ENCODE results near the gene UNC13C.

Gene UNC13C

DNA sequence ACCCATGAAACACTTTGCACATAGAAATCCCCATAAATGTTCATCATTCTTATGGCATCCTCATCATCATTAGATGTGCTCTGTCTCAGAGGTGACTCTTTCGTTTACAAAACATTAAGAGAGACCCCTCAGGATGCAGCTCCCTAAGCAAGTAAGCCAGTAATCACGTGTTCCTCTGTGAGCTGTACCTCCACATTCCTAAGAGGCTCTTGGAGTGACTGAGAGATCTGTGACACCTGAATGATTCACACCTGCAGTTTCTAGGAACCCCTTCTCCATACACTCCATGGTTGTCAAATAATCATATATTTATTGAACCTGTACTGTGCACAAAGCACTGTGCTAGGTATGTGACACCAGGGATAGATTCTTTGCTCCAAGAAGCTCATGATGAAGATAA lies 602.4 kb downstream of the UNC13C start:
- H3K4me3 ChIP-seq (ENCODE audit: low read depth in 1 of 5, low read length in 5 of 5) = no peak overlapping the region
- no peaks in the 10 kb centered on the region for H3K27me3 ChIP-seq (ENCODE audit: control insufficient read depth in 5 of 5, insufficient read depth in 4 of 5, low read length in 5 of 5)
- peaks cover 0 to 12% (median 6%) of the 10 kb centered on the region in 5 donors for H3K4me1 ChIP-seq (ENCODE audit: control insufficient read depth in 5 of 5, insufficient read depth in 5 of 5, low read length in 5 of 5)
- H3K36me3 ChIP-seq (ENCODE audit: control insufficient read depth in 5 of 5, insufficient read depth in 5 of 5, low read length in 5 of 5) = no peaks in the 10 kb centered on the region
- peaks cover 0 to 3% (median 0%) of the 10 kb centered on the region in 5 donors for H3K9me3 ChIP-seq (ENCODE audit: control insufficient read depth in 5 of 5, low read length in 5 of 5)
- no peak overlapping the region for H3K27ac ChIP-seq (ENCODE audit: low read depth, low read length)
- no peak overlapping the region for H3K9ac ChIP-seq (ENCODE audit: low read length in 5 of 5)

DNA sequence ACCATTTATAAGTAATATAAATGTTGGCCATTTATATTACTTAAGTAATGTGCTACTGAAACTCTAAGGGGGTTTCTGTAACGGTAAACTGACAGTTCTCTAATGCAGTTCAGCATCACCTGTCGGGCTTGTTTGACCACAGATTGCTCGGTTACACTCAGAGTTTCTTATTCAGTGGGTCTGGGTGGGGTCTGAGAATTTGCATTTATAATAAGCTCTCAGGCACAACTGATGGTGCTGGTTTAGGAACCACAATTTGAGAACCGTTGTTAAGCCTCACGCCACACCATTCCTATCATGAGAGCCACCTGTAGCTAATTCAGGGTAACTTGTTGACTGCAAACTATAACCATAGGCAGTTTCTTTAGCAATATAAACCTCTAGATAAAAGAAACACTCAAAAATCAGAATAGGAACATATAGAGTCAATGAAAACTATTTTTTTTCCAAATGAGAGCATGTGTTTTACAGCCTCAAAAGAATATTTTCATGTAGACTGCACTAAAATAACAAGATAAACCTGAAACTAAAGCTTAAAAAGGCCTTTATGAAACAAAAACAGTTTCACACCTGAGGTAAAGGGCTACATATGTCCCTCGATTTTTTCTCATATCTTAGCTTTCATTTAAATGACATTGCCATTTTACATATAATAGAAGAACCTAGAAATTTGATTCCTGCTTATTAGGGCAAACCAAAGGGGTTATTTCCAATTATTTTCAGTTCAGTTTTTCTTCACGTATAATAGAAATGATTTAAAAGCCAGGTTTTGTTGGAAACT lies 604.8 kb downstream of the UNC13C start:
- Histone ChIP-seq H3K9me3 (ENCODE audit: control insufficient read depth in 5 of 5, low read length in 5 of 5) (peaks cover 0 to 3% (median 0%) of the 10 kb centered on the region in 5 donors), H3K27me3 (ENCODE audit: control insufficient read depth in 5 of 5, insufficient read depth in 4 of 5, low read length in 5 of 5) (no peaks in the 10 kb centered on the region), H3K27ac (ENCODE audit: low read depth, low read length) (no peak overlapping the region), H3K4me3 (ENCODE audit: low read depth in 1 of 5, low read length in 5 of 5) (no peak overlapping the region), H3K9ac (ENCODE audit: low read length in 5 of 5) (no peak overlapping the region), H3K4me1 (ENCODE audit: control insufficient read depth in 5 of 5, insufficient read depth in 5 of 5, low read length in 5 of 5) (peaks cover 0 to 2% (median 0%) of the 10 kb centered on the region in 5 donors), H3K36me3 (ENCODE audit: control insufficient read depth in 5 of 5, insufficient read depth in 5 of 5, low read length in 5 of 5) (no peaks in the 10 kb centered on the region)

DNA sequence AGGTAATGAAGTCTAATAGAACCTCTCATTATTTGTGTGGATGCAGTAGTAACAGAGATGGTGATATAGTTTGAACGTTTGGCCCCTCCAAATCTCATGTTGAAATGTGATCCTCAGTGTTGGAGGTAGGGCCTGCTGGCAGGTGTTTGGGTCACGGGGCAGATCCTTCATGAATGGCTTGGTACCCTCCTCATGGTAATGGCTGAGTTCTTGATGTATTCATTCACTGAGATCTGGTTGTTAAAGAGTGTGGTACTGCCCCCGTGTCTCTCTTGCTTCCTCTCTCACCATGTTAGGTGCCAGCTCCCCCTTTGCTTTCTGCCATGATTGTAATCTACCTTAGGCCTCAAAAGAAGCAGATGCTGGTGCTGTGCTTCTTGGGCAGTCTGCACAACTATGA lies 606.8 kb downstream of the UNC13C start:
- H3K4me3 ChIP-seq (ENCODE audit: low read depth in 1 of 5, low read length in 5 of 5) = no peak overlapping the region
- no peak overlapping the region for H3K27ac ChIP-seq (ENCODE audit: low read depth, low read length)
- H3K4me1 ChIP-seq (ENCODE audit: control insufficient read depth in 5 of 5, insufficient read depth in 5 of 5, low read length in 5 of 5) = no peaks in the 10 kb centered on the region
- peaks cover 0 to 3% (median 0%) of the 10 kb centered on the region in 5 donors for H3K9me3 ChIP-seq (ENCODE audit: control insufficient read depth in 5 of 5, low read length in 5 of 5)
- no peak overlapping the region for H3K9ac ChIP-seq (ENCODE audit: low read length in 5 of 5)
- no peaks in the 10 kb centered on the region for H3K27me3 ChIP-seq (ENCODE audit: control insufficient read depth in 5 of 5, insufficient read depth in 4 of 5, low read length in 5 of 5)
- no peaks in the 10 kb centered on the region for H3K36me3 ChIP-seq (ENCODE audit: control insufficient read depth in 5 of 5, insufficient read depth in 5 of 5, low read length in 5 of 5)

DNA sequence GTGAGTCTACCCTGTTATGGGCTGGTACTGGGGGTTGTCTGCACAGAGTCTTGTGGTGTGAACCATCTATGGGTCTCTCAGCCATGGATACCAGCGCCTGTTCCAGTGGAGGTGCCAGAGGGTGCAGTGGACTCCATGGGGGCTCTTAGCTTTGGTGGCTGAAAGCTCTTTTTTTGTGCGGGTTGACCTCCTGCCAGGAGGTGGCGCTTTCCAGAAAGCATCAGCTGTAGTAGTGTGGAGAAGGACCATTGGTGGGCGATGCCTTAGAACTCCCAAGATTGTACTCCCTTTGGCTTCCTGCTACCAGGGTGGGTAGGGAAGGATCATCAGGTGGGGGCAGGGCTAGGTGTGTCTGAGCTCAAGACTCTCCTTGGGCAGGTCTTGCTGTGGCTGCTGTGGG lies 615.9 kb downstream of the UNC13C start:
- Histone ChIP-seq H3K27ac (ENCODE audit: low read depth, low read length) (no peak overlapping the region), H3K9me3 (ENCODE audit: control insufficient read depth in 5 of 5, low read length in 5 of 5) (peaks cover 0 to 10% (median 0%) of the 10 kb centered on the region in 5 donors), H3K4me1 (ENCODE audit: control insufficient read depth in 5 of 5, insufficient read depth in 5 of 5, low read length in 5 of 5) (no peaks in the 10 kb centered on the region), H3K9ac (ENCODE audit: low read length in 5 of 5) (no peak overlapping the region), H3K4me3 (ENCODE audit: low read depth in 1 of 5, low read length in 5 of 5) (no peak overlapping the region), H3K36me3 (ENCODE audit: control insufficient read depth in 5 of 5, insufficient read depth in 5 of 5, low read length in 5 of 5) (no peaks in the 10 kb centered on the region), H3K27me3 (ENCODE audit: control insufficient read depth in 5 of 5, insufficient read depth in 4 of 5, low read length in 5 of 5) (no peaks in the 10 kb centered on the region)

DNA sequence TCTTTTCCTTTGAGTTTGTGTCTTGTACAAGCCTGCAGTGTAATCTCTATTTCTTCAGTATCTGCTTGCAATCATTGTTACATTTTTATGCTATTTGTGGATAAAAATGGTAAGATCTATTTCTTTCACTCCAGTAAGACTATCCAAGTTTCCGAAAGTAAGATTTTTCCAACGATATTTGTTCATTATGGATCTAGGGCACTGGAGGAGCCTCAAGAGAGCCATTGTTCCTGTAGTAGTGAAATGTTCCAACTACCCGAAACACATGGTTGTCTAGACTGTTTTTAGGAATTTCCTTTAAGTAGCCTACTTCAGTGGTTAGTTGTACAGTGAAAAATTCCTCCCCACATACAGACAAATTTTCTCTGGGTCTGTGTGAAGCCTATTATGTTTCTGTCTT lies 621.1 kb downstream of the UNC13C start:
- Histone ChIP-seq H3K27ac (ENCODE audit: low read depth, low read length) (no peak overlapping the region), H3K9ac (ENCODE audit: low read length in 5 of 5) (no peak overlapping the region), H3K27me3 (ENCODE audit: control insufficient read depth in 5 of 5, insufficient read depth in 4 of 5, low read length in 5 of 5) (no peaks in the 10 kb centered on the region), H3K4me3 (ENCODE audit: low read depth in 1 of 5, low read length in 5 of 5) (no peak overlapping the region), H3K9me3 (ENCODE audit: control insufficient read depth in 5 of 5, low read length in 5 of 5) (no peaks in the 10 kb centered on the region), H3K4me1 (ENCODE audit: control insufficient read depth in 5 of 5, insufficient read depth in 5 of 5, low read length in 5 of 5) (no peaks in the 10 kb centered on the region), H3K36me3 (ENCODE audit: control insufficient read depth in 5 of 5, insufficient read depth in 5 of 5, low read length in 5 of 5) (no peaks in the 10 kb centered on the region)

DNA sequence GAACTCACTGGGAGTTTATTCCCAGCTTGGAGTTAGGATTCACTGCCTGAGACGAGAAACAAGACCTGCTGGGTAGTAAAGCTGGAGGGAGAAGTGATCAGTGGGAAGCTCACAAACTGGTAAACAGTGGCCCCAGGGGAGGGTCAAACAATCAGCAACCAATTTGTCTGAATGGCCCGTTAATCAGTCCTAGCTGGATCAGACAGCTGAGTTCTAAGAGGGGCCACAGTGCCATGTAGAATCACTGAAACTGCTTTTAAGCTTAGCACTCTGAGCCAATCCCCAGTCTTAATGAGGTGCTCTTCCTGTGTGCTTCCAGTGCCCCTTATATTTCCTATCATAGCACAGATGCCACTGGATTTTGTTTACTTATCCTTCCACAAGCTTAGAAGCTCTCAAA lies 626.8 kb downstream of the UNC13C start:
- Histone ChIP-seq H3K9ac (ENCODE audit: low read length in 5 of 5) (no peak overlapping the region), H3K27me3 (ENCODE audit: control insufficient read depth in 5 of 5, insufficient read depth in 4 of 5, low read length in 5 of 5) (no peaks in the 10 kb centered on the region), H3K27ac (ENCODE audit: low read depth, low read length) (no peak overlapping the region), H3K36me3 (ENCODE audit: control insufficient read depth in 5 of 5, insufficient read depth in 5 of 5, low read length in 5 of 5) (no peaks in the 10 kb centered on the region), H3K9me3 (ENCODE audit: control insufficient read depth in 5 of 5, low read length in 5 of 5) (no peaks in the 10 kb centered on the region), H3K4me1 (ENCODE audit: control insufficient read depth in 5 of 5, insufficient read depth in 5 of 5, low read length in 5 of 5) (no peaks in the 10 kb centered on the region), H3K4me3 (ENCODE audit: low read depth in 1 of 5, low read length in 5 of 5) (no peak overlapping the region)

DNA sequence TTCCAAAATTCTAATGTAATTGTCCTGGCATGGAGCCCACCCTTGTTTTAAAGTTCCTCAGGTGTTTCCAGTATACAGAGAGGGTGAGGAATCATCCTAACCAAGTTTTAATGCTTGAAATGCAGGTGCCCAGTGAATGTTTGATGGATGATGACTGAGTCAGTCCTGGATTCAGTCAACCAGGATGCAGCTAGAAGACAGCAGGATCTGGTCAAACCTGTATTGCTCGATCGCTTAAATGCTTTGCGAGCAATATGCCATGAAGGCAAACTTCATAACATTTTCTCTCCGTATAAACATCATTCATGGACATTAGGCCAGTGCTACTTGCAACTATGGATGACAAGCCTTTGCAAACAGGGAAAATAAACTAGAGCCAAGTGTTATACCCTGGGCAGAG lies 627.3 kb downstream of the UNC13C start:
- H3K4me1 ChIP-seq (ENCODE audit: control insufficient read depth in 5 of 5, insufficient read depth in 5 of 5, low read length in 5 of 5) = no peaks in the 10 kb centered on the region
- no peaks in the 10 kb centered on the region for H3K27me3 ChIP-seq (ENCODE audit: control insufficient read depth in 5 of 5, insufficient read depth in 4 of 5, low read length in 5 of 5)
- no peak overlapping the region for H3K4me3 ChIP-seq (ENCODE audit: low read depth in 1 of 5, low read length in 5 of 5)
- no peak overlapping the region for H3K27ac ChIP-seq (ENCODE audit: low read depth, low read length)
- no peak overlapping the region for H3K9ac ChIP-seq (ENCODE audit: low read length in 5 of 5)
- no peaks in the 10 kb centered on the region for H3K36me3 ChIP-seq (ENCODE audit: control insufficient read depth in 5 of 5, insufficient read depth in 5 of 5, low read length in 5 of 5)
- no peaks in the 10 kb centered on the region for H3K9me3 ChIP-seq (ENCODE audit: control insufficient read depth in 5 of 5, low read length in 5 of 5)

DNA sequence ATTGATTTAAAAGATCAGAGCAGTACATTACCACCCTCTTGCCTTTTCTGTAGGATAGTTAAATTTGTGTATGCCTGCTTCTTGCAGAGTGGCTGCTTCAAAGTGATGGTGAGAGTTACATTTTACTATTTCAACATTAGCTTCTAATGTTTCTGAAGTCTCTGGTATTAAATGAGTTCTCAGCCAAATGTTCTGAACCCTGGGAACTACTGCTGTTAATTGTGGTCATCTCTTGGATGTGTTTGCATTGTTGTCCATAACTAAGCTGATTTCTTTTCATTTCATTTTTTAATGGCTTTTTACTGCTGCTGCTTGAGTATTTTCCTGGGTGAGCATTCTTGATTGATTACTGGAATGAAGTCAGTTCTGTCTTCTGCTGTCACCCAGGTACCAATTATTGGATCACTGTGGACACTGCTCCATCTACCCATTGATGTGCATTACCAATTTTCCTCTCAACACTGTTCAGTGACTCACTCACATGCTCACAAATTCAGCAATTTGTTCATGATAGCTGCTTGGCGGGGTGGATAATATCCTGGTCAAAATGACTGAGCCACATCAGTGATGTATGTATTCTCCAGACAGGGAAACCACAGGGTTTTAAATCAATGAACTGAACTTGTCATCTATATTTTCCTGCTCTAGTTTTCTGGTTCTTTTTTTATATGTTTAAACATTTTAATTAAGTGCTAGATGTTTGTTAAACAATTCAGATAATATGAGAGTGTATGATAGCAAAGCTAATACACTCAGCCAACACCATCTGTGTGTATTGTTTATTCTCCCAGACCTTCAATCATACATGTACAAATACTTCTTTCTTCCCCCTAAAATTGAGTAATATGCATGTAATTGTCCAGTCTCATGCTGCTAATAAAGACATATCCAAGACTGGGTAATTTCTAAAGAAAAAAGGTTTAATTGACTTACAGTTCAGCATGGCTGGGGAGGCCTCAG lies 630.9 kb downstream of the UNC13C start:
- no peak overlapping the region for H3K27ac ChIP-seq (ENCODE audit: low read depth, low read length)
- no peaks in the 10 kb centered on the region for H3K27me3 ChIP-seq (ENCODE audit: control insufficient read depth in 5 of 5, insufficient read depth in 4 of 5, low read length in 5 of 5)
- no peaks in the 10 kb centered on the region for H3K36me3 ChIP-seq (ENCODE audit: control insufficient read depth in 5 of 5, insufficient read depth in 5 of 5, low read length in 5 of 5)
- no peaks in the 10 kb centered on the region for H3K4me1 ChIP-seq (ENCODE audit: control insufficient read depth in 5 of 5, insufficient read depth in 5 of 5, low read length in 5 of 5)
- no peak overlapping the region for H3K9ac ChIP-seq (ENCODE audit: low read length in 5 of 5)
- no peaks in the 10 kb centered on the region for H3K9me3 ChIP-seq (ENCODE audit: control insufficient read depth in 5 of 5, low read length in 5 of 5)
- no peak overlapping the region for H3K4me3 ChIP-seq (ENCODE audit: low read depth in 1 of 5, low read length in 5 of 5)

DNA sequence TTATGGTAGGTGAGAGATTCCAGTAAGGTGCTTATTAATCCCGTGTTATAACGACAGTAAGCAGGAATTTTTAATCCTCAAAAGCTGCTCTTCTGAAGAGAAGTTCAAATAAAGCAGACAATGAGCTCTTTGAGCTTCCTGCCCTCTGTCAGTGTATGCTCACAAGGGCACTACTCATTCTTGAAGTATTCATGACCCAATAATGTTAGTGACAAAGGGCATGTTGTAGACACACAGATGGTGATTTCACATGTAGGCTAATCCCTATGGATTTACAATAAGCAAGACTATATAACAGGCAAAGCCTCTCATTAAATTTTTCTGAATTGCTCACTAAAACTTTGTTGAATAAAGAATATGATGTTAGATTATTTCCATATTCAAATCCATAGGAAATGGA lies 639.9 kb downstream of the UNC13C start:
- no peak overlapping the region for H3K27ac ChIP-seq (ENCODE audit: low read depth, low read length)

DNA sequence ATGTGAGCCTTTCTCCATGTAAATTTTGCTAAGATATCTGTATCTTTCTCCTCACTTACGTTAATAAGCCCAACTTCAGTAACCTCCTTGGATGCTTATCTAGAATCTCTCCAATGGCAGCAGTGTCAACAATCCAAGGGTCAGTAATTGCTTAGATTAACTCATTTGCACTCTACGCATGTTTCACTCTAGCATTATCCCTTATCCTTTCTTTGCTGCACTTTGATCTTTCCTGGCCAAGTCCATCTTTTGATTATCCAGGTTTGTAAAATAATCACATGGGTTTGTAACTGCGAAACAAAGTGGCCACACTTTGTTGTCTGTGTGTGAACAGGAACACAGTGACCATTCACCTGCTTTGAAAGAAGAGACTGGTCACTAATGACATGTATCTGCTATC lies 640.9 kb downstream of the UNC13C start:
- H3K4me1 ChIP-seq (ENCODE audit: control insufficient read depth in 5 of 5, insufficient read depth in 5 of 5, low read length in 5 of 5) = no peaks in the 10 kb centered on the region

More for the DNA sequence above, 639.9 kb downstream of the UNC13C start:
- no peaks in the 10 kb centered on the region for H3K9me3 ChIP-seq (ENCODE audit: control insufficient read depth in 5 of 5, low read length in 5 of 5)
- no peaks in the 10 kb centered on the region for H3K4me1 ChIP-seq (ENCODE audit: control insufficient read depth in 5 of 5, insufficient read depth in 5 of 5, low read length in 5 of 5)
- H3K9ac ChIP-seq (ENCODE audit: low read length in 5 of 5) = no peak overlapping the region
- H3K27me3 ChIP-seq (ENCODE audit: control insufficient read depth in 5 of 5, insufficient read depth in 4 of 5, low read length in 5 of 5) = no peaks in the 10 kb centered on the region
- H3K4me3 ChIP-seq (ENCODE audit: low read depth in 1 of 5, low read length in 5 of 5) = no peak overlapping the region
- no peaks in the 10 kb centered on the region for H3K36me3 ChIP-seq (ENCODE audit: control insufficient read depth in 5 of 5, insufficient read depth in 5 of 5, low read length in 5 of 5)

More for the DNA sequence above, 640.9 kb downstream of the UNC13C start:
- H3K9ac ChIP-seq (ENCODE audit: low read length in 5 of 5) = no peak overlapping the region
- H3K36me3 ChIP-seq (ENCODE audit: control insufficient read depth in 5 of 5, insufficient read depth in 5 of 5, low read length in 5 of 5) = no peaks in the 10 kb centered on the region
- no peak overlapping the region for H3K27ac ChIP-seq (ENCODE audit: low read depth, low read length)
- no peaks in the 10 kb centered on the region for H3K27me3 ChIP-seq (ENCODE audit: control insufficient read depth in 5 of 5, insufficient read depth in 4 of 5, low read length in 5 of 5)
- H3K4me3 ChIP-seq (ENCODE audit: low read depth in 1 of 5, low read length in 5 of 5) = no peak overlapping the region
- H3K9me3 ChIP-seq (ENCODE audit: control insufficient read depth in 5 of 5, low read length in 5 of 5) = no peaks in the 10 kb centered on the region

All from subcutaneous abdominal adipose tissue (tissue), 5 donors.